Femur (tissue), 1 donor: ENCODE results near the gene ISL2.
"Not testable (repeated sequence)": the region's sequence is repeated elsewhere in the genome, so short reads cannot be mapped to it uniquely, and the experiment has no call there.

ENCODE experiments used
- DNase-seq: peaks from one replicate; pipeline ENCODE4 v3.0.0-alpha.2; 2017

Gene ISL2

DNA sequence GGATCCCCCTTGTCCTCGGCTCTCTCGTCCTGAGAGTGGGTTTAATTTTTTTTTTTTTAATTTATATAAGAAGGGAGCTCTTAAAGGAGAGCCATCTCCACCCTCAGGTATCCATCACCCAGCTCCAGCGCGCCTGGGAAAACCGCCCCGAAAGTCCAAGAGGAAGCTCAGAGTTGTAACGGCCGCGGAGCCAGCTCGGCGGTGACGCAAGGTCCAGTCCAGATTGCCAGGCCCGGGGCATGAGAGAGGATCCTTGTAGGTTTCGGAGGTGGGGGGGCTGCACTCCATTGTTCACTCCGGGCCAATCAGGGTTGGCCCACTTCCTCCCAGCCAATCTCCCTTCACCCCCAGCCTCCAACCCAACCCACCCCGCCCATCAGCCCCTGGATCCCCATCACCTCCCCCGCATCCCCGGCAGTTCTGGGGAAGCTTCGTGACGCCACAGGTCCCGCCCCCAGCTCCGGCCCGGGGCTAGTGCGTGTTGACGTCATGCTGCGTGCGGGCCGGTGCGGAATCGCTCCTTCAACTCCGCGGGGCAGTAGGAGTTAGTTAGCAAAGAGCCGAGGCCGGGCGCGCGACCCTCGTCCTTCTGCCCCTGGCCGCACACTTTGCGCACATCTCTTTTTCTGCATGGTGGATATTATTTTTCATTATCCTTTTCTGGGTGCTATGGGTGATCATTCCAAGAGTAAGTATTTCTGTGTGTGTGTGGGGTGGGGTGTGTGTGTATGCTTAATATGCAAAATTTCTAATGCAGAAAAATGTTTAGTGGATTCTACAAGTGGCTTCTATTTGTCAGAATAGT lies at the start of gene ISL2:
Gene ISL2 (plus strand): TSS at position 520 of the 805 bp plus-strand sequence. CDS start 111 bp downstream, at position 631.
- peak; percentile 62 for DNase-seq

DNA sequence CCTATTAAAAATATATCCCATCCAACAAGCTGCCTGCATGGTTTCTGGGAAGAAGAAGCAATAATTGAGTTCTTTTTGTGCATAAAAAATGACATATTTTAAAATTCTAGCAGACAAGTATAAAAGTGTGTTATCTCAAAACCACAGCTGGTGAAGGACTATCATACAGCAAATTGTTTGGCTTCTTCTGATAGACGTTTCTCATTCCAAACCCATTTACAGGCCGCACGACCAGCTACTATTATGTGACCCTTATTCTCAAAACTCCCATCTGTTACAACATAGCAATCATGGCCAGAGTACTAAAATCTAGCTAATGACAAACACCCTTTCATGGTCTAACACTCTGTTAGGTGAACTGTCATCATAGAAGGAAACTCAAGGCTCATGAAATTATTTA lies 47.0 kb upstream of the ISL2 start:
- no peak for DNase-seq

DNA sequence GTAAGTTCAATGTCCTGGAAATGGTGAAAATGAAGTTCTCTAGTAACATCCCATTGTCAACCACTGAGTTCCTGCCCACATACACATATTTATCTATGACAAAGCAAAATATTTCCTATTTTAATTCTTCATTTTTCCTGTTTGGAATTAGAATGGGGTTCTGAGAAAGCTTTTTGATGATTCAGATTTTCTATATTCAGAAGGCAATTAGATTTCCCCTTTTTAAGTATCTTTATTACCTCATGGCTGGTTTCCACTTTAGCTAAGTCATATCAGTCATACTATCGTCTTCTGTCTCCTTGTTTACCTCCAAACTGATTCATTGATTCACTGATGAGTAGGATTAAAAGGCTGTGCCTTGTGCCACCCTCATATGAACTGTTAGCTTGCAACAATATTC lies 43.2 kb upstream of the ISL2 start:
- DNase-seq, result no peak

DNA sequence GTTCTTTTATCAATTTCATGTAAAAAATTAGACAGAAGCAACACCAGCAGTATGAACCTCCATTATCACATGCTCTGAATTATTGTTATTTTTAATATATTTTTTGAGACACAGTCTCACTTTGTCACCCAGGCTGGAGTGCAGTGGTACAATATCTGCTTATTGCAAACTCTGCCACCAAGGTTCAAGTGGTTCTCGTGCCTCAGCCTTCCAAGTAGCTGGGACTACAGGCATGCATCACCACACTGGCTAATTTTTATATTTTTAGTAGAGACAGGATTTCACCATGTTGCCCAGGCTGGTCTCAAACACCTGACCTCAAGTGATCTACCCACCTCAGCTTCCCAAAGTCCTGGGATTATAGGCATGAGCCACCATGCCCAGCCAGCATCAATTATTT lies 42.1 kb upstream of the ISL2 start:
- not testable (repeated sequence) for DNase-seq

DNA sequence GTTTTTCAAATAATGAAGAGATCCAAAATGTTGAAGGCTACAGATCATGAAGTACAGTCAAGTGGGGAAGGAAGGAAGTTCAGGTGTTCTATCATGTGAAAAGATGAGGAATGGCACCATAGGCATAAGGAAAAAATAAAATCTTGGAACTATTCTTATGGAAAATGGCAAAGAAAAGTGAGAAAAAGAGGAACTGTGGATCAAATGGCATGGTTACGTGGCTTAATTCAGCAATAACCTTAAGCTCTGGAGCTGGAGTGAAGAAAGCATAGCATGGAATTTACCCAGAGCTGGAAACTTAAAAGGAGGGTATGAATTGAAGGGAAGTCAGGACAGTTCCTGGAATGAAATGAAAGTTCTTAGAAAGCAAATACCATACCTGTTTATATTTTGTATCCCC lies 39.7 kb upstream of the ISL2 start:
- DNase-seq, result no peak

DNA sequence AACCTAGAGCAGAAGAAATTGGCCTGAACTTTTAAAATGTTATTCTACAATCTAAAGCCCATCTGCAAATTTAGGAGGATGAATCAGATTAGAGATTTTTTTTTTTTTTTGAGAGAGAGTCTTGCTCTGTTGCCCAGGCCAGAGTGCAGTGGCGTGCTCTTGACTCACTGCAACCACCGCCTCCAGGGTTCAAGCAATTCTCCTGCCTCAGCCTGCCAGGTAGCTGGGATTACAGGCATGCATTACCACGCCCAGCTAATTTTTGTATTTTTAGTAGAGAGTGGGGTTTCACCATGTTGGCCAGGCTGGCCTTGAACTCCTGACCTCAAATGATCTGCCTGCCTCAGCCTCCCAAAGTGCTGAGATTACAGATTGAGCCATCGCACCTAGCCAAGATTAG lies 38.6 kb upstream of the ISL2 start:
- DNase-seq, result not testable (repeated sequence)

DNA sequence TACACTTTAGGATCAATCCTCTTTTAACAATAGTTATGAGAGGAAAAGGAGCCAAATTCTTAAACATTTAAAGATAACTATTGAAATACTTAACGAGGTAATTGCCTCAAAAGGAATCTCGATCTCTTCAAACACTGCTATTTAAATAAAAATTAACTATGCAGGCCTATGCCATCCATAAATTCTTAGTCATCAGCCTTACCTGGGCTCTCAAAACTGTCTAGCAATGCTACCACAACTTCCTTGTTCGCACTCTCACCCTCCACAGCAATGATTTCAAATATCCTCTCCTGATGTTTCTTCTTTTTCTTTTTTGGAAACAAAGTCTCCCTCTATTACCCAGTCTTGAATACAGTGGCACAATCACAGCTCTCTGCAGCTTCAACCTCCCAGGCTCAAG lies 37.6 kb upstream of the ISL2 start:
- no peak for DNase-seq

DNA sequence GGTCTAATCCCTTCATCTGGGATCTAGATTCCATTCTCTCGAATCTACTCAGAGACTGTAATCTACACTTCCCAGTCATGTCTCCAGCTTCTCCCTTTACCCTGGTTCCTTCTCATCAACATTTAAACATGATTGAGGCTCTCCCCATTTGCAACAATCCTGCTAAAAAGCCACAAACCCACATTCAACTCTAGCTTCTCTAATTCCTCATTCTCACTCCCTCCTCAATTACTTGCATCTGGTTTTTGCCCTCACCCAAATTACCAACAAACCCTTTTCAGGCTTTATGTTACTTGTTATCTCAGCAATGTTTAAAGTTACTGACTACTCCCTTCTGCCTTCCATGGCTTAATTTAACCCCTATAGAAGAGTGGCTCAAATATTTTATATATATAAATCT lies 36.8 kb upstream of the ISL2 start:
- DNase-seq, result no peak

DNA sequence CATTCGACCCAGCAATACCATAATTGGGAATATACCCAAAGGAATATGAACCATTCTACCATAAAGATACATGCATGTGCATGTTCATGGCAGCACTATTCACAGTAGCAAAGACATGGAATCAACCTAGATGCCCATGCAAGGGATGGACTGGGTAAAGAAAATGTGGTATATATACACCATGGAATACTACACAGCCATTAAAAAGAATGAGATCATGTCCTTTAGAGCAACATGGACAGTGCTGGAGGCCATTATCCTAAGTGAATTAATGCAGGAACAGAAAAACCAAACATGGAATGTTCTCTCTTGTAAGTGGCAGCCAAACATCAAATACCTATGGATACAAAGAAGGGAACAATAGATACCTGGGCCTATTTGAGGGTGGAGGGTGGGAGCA lies 32.7 kb upstream of the ISL2 start:
- DNase-seq, result no peak

DNA sequence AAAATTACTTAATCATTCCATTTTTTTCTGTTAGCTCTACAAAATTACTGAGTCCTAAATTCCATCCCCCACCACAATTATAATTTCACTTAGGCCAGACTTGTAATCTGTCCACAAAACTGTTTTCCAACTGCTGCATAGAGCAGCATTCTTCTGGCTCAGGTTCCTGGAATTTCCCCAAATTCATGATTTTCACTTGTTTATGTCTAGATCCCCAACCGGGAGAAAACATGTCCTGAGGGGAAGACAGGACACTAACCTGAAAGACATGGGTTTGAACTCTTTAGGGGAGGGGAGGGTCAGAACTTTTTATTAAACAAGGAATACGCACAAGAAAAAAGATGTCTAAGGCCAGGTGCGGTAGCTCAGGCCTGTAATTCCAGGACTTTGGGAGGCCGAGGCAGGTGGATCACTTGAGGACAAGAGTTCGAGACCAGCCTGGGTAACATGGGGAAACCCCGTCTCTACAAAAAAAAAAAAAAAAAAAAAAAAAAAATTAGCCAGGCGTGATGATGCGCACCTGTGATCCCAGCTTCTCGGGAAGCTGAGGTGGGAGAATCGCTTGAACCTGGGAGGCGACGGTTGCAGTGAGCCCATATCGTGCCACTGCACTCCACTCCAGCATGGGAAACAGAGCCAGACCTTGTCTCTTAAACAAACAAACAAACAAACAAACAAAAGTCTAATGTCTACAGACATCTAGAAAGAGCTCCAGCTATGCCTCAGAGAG lies 26.8 kb upstream of the ISL2 start:
- DNase-seq, result no peak

DNA sequence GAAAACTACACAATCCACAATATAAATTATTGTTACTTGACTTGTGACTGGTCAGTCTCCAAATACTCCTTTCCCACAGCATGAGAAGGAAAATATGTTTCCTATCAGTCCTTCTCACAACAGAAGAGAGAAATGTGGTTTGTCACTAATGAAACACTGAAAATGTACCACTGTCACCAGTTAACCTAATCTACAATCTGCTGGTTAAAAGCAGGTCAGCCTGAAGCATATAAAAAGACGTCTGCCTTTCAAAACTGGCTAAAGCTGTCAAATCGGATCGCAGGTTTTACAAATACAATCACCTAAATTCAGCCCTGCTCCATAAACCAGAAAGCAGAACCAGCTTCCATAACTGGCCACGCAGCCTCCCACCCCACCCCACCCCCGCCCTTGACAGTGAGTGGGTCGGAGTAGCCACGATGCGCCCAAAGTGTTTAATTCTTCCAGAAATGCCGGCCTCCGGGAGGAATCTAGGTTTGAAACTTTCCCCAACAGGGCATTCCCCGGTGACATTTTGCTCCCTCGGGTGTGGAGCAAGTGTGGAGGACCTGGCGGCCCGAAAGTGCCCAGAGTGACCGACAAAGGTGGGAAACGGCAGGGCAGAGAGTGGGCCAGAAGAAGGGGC lies 26.0 kb upstream of the ISL2 start:
- no peak for DNase-seq

DNA sequence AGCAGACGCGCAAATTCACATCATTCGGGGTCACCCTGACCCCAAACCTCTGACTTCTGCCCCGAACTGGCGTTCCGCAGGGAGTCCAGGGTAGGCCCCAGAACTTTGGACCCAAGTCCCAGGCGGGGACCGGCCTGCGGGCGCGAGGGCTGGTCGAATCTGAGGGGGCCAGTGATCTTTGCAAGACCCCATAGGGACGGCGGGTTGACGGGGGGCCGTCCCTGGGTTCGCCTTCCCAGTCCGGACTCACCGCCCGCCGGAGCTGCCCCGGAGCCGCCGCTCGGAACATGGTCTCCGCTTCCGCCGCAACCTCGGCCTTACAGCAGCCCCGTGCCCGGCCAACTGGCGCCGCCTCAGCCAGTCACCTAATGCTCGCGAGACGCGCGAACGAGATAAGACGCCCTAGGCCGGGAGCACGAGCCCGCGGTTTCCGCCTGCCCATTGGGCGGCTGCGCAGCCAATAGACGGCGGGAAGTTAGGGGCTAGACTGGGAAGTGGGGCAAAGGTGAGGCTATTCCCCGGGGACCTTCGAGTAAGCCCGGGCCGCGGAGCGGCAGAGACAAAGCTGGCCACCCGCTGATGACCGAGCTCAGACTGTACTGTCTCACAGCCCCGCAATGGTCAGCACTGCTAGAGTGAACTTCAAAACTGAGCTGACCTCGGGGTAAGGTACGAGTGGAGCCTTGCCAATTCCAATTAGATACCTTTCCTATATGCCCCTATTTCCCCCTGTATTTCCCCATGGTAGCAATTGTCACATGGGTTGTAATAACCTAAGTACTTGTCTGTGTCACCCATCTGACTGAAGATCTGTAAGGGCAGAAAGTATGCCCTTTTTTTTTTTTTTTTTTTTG lies 25.2 kb upstream of the ISL2 start, which contains the start of gene ETFA:
Gene ETFA (minus strand): TSS at position 370 of the 854 bp plus-strand sequence. CDS start 81 bp downstream, at position 289.
- DNase-seq, result peak; percentile 97

DNA sequence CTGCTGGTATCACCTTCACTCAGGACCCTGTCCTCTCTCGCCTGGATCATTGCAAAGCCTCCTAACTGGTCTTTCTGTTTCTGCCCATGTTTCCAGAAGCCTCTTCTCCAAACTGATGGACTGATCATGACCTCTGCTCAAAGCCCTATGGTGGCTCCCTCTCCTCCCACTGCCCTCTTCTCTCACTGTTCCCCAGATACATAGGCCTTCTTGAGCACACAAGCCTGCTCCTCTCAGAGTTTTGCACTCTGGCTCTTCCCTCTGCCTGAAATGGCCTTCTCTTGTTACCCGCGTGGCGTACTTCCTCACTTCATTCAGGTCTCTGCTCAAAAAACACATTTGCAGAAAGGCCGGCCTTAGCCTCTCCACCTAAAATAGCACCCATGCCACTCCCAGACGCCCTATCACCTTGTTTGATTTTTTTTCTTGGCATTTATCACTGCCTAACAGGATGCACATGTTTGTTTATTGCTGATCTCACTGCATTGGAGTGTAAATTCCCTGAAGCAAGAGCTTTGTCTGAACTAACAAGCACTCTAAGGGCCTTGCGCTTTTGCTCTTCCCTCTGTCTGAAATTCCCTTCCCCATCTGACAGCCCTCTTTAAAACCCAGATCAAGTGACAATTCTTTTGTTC lies 23.9 kb upstream of the ISL2 start:
- DNase-seq, result no peak

DNA sequence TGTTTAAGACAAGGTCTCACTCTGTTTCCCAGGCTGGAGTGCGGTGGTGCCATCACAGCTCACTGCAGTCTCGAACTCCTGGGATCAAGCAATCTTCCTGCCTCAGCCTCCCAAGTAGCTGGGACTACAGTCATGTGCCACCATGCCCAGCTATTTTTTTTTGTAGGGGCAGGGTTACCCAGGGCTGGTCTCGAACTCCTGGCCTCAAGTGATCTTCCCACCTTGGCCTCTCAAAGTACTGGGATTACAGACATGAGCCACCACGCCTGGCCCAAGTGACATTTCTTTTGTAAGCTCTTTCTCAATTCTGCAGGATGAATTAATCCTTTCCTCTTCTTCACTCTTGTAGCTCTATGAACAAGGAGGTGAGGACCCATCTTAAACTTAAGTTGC lies 23.4 kb upstream of the ISL2 start:
- DNase-seq, result not testable (repeated sequence)

DNA sequence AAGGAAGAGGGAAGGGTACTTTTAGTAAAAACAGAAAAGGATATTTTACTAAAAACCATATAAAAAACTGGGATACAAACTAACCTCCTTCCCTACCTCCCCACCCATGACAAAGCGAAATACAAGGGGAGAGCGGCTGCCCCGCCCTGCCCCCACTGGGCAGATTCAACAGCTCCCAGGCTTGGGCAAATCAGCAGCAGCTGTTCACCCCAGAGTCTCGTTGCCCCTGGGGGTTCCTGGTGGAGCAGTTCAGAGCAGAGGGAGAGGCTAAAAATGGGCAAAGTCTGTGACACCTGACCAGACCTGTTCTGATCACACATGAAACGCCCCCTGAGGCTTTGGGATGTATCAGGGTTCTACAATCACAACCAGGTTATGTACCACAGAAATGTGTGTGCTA lies 22.8 kb upstream of the ISL2 start:
- no peak for DNase-seq

DNA sequence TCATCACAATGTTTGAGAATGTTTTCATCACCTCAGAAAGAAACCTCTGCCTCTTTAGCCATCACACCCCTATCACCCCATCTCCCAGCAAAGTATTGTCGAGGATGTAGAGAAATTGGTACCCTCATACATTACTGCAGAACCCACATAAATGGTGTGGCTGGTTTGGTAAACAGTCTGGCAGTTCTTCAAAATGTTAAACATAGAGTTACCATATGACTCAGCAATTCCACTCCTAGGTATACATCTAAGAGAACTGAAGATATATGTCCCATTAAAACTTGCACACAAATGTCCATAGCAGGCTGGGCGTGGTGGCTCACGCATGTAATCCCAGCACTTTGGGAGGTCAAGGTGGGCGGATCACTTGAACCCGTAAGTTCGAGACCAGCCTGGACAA lies 16.6 kb upstream of the ISL2 start:
- no peak for DNase-seq

DNA sequence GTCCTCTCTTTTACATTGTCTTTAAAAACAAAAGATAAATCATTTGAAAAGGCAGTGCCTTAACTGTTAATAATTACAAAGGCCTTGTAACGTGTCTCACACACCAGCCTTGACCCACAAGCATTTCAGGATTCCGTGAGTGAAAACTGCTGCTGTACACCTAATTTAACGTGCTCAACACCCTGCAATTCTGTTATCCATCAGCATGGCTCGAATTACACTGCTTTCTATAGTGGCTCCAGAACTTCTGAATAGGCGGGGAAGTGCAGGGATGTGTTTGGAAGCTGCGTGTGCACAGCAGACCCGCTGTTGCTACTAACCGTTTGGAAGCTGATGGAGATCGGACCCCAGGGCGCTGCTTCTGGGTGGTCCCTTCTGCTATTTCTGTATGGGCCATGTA lies 15.4 kb upstream of the ISL2 start:
- DNase-seq, result no peak

DNA sequence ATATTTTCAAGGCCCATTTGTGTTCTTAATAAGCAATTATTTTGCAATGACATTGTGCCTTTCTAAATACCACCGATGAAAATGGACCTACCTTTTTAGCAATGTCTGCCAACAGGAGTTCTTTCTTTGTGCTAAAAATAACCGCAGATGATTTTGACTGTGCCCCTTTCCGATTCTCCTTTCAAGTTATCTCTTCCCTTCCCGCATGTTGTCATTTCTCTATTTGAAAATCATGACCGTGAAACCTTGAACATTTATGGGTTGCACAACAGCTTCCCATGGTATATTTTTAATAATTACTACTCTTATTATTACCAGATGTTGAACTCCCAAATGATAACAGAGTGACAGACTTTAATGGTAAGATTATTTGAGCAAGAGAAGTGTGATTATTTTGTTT lies 15.0 kb upstream of the ISL2 start:
- no peak for DNase-seq

DNA sequence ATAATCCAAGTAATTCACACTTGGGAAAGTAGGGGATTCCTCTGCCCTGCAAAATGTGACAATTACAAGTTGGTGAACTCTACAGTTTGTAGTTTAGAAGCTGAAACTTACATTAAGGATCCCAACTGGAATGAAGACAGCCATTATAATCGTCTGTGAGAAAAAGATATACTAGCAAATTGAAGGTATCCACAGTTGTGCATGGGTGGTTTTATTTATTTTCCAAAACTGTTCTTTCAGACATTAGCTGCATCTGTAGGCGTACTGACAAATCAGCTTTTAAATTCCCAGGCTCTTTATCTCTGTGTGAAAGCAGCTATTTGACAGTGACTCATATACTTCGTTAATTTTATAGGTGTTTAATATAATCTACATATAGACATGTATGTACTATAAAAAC lies 12.5 kb upstream of the ISL2 start:
- DNase-seq, result no peak

DNA sequence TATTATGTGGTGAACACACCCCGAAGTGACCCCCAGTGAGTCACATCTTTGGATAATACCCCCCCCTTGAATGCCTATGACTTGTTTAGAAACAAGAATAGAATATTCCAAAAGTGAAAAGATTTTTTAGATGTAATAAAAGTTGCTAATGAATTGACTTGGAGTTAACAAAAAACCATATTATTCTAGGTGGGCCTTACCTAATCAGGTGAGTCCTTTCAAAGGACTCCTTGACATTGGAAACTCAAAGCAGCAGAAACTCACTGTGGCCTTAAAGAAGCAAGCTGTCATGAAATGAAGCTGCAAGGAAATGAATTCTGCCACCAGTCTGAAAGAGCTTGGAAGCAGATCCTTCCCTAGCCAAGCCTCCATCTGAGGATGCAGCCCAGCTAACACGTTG lies 10.9 kb upstream of the ISL2 start:
- no peak for DNase-seq

DNA sequence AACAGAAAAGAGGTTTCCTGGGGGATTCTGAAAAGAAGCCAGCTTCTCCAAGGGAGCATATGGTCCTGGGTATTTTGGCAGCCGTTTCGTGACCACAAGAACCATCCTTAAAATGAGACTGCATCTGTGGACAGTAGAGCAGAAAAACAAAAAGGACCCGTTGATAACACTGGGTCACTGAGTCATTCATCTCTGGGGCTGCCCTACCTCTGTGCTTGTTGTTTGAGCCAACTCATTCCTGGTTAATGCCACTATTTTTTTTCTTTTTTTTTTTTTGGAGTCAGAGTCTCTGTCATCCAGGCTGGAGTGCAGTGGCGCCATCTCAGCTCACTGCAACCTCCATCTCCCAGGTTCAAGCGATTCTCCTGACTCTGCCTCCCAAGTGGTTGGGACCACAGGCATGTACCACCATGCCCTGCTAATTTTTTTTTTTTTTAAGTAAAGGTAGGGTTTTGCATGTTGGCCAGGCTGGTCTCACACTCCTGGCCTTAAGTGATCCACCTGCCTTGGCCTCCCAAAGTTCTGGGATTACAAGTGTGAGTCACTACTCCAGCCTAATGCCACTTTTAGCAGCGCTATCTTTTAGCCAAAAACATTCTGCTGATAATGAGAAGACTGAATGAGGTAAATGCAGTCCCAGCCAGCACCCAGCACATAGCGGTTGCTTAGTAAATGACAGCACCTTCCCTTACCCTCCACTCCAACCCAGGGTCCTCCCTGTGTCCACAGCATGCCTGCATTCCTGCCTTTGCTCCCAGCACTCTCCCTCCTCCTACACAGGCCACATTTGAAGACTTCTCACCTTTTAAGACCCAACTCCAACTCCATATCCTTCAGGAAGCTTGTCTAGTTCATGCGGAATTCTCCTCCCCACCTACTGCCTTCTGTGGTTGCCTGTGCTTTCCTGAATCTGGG lies 9.1 kb upstream of the ISL2 start:
- no peak for DNase-seq
